PFSK-1 (cell line): Measurements from ENCODE around the gene ELMO1.

Experiments
- POLR2AphosphoS5 ChIP-seq: IDR thresholded peaks from 2 replicates; pipeline ENCODE4 v1.6.1; 2012; ENCODE audit warnings: low read depth, mild to moderate bottlenecking, control low read depth, low read length, moderate library complexity
- REST ChIP-seq, 2 experiments: IDR thresholded peaks; 2 replicates each; pipeline versions ENCODE4 v1.6.1 to v1.8.0; 2011 to 2012; ENCODE audit warnings: low read depth in 2 of 2, low read length in 2 of 2, control low read depth in 1 of 2, inconsistent platforms in 1 of 2, mild to moderate bottlenecking in 1 of 2, moderate library complexity in 1 of 2; ENCODE audit not compliant: insufficient read depth in 1 of 2
- SIN3A ChIP-seq: IDR thresholded peaks from 2 replicates; pipeline ENCODE4 v1.6.1; 2012; ENCODE audit warnings: mild to moderate bottlenecking, low read length, moderate library complexity, borderline replicate concordance; ENCODE audit not compliant: insufficient read depth
- TAF1 ChIP-seq: IDR thresholded peaks from 2 replicates; pipeline ENCODE4 v1.6.1; 2012; ENCODE audit warnings: low read length, control low read depth, borderline replicate concordance; ENCODE audit not compliant: insufficient read depth

- TF ChIP-seq REST (IDR thresholded peaks at IDR 0.05; ENCODE audit: insufficient read depth in 1 of 2, low read depth in 2 of 2, low read length in 2 of 2) (no peak), TAF1 (no peak), POLR2AphosphoS5 (no peak), SIN3A (no peak)
These were observed 91.6 kb downstream of the ELMO1 start for GRCh38 chr7:37356911-37357636.
